ENCODE data around the gene USP8. TPM values are rescaled to one million over a fixed set of nuclear protein-coding genes. Genes with fewer than 3 reads are reported as not detected.
"Not testable (repeated sequence)": the region's sequence is repeated elsewhere in the genome, so short reads cannot be mapped to it uniquely, and the experiment has no call there.

USP8 gene
- total RNA-seq, 4 donors from 2014 or later, result 45.3 to 60.2 (median 50.8) TPM

- no peak for TF ChIP-seq CTCF (IDR thresholded peaks at IDR 0.05)
- ATAC-seq (ENCODE audit: low FRiP score), result no peak
- DNase-seq (ENCODE audit: low spot score), result no peak
Measured at GRCh38 chr15:50390554-50391264, 33.5 kb upstream of the USP8 start.

DNA sequence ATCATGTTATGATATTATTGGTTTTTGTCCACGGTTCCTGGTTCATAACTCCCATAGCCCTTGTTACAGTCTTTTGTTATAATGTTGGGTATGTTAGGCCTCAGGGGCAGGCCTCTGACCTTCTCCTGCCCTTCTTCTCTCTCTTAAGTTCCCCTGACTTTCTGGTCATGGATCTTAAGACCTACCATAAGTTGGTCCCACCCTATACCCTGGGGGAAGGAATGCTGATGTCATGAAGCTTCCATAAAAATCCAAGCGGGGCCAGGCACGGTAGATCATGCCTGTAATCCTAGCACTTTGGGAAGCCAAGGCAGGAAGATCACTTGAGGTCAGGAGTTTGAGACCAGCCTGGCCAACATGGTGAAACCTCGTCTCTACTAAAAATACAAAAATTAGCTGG, 32.6 kb upstream of the USP8 start:
- ATAC-seq (ENCODE audit: low FRiP score); DNase-seq (ENCODE audit: low spot score): not testable (repeated sequence)

- ATAC-seq (ENCODE audit: low FRiP score), result no peak
Measured at GRCh38 chr15:50411870-50412269, 12.3 kb upstream of the USP8 start.

GRCh38 chr15:50414624-50415023, 9.6 kb upstream of the USP8 start:
- TF ChIP-seq CTCF (IDR thresholded peaks at IDR 0.05), result no peak
- no peak for ATAC-seq (ENCODE audit: low FRiP score)
- DNase-seq (ENCODE audit: low spot score), result no peak

More at GRCh38 chr15:50411870-50412269, 12.3 kb upstream of the USP8 start:
- no peak for DNase-seq (ENCODE audit: low spot score)
- TF ChIP-seq CTCF (IDR thresholded peaks at IDR 0.05), result no peak

DNA sequence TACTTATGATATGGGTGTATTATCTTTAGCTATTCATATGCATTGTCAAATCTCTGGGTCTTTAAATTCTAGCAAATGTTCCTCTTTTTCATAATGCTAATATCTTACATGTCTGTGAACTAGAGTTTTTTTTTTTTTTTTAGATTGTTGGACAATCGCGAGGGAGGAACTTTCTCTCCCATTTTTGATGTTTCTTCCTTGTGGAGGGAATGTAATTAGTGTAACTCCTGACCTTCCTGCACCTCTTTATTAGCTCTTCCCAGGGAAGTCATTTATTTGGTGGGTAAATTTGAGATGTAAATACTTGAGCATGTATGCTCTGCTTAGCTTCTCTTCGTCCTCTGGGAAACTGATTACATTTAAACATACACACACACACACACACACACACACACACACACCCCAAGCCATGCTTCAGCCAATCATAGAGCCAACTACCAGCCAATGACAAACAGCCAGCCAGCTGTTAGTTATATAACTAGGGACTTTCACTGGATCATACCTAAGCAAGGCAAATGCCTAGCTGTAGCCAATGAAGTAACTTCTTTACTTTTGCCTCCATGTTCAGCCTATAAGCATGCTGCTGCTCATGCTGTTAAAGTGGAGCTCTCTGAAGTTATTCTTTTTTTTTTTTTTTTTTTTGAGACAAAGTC, 8.3 kb upstream of the USP8 start:
- ATAC-seq (ENCODE audit: low FRiP score) (no peak), DNase-seq (ENCODE audit: low spot score) (no peak)

DNA sequence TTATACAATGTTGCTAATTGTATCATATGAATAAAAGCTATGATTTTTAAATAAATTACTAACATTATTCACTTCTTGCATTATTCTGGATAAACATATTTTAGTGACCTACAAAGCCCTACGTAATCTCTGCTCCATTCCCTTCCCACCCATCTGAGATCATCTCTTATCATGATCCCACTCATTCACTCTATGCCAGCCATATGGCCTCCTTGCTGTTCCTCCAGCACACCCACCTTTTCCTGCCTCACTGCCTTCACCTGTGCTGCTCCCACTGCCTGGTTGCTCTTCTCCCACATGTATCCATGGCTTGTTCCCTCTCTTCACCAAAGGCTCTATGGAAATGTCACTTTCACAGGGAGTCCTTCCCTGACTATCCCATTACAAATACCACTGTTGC, 7.3 kb upstream of the USP8 start:
- ATAC-seq (ENCODE audit: low FRiP score), result no peak
- no peak for DNase-seq (ENCODE audit: low spot score)
- TF ChIP-seq CTCF (IDR thresholded peaks at IDR 0.05), result no peak

More for the DNA sequence above, 8.3 kb upstream of the USP8 start:
- no peak for TF ChIP-seq CTCF (IDR thresholded peaks at IDR 0.05)

DNA sequence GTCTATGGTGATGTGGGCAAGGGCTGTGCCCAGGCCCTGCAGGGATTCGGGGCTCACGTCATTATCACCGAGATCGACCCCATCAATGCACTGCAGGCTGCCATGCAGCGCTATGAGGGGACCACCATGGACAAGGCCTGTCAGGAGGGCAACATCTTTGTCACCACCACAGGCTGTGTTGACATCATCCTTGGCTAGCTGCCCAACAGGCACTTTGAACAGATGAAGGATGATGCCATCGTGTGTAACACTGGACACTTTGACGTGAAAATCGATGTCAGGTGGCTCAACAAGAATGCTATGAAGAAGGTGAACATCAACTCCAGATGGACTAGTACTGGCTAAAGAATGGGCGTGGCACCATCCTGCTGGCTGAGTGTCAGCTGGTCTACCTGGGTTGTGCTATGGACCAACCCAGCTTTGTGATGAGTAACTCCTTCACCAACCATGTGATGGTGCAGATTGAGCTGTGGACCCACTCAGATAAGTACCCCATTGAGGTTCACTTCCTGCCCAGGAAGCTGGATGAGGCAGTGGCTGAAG, 6.1 kb upstream of the USP8 start:
- TF ChIP-seq CTCF (IDR thresholded peaks at IDR 0.05), result no peak
- ATAC-seq (ENCODE audit: low FRiP score) (no peak), DNase-seq (ENCODE audit: low spot score) (no peak)

Data from omental fat pad (tissue), 4 donors.